ENCODE measurements around the gene IGF1R. TPM values are rescaled to one million over a fixed set of nuclear protein-coding genes. Genes with fewer than 3 reads are reported as not detected.

IGF1R gene
- total RNA-seq, 1 donor from 2014 or later, result 62.7 TPM

GRCh38 chr15:98731712-98732450 is 83.5 kb downstream of the IGF1R start:
- no peaks in the 10 kb centered on the region for H3K27me3 ChIP-seq (ENCODE audit: control insufficient read depth, insufficient read depth, low read length)
- no peak for TF ChIP-seq CTCF (IDR thresholded peaks at IDR 0.05; ENCODE audit: insufficient read depth, low read length, poor library complexity, severe bottlenecking)
- no peak for DNase-seq (ENCODE audit: low read depth)
- H3K36me3 ChIP-seq (ENCODE audit: control insufficient read depth, insufficient read depth, low read length), result no peaks in the 10 kb centered on the region
- H3K4me3 ChIP-seq (ENCODE audit: low read depth, low read length), result no peak overlapping the region

DNA sequence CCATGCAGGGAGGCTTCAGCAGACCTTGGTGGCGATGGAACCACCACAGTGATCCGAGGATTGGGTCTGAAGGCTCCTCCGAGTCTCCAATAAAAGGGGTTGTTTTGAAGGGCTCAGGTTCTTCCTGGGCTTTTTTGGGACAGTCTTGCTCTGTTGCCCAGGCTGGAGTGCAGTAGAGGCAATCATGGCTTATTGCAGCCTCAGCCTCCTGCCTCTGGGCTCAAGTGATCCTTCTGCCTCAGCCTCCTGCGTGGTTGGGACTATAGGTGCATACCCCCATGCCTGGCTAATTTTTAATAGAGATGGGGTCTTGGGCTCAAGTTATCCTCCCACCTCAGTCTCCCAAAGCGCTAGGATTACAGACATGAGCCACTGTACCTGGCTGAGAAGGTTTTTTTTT is 84.8 kb downstream of the IGF1R start:
- no peak for TF ChIP-seq CTCF (IDR thresholded peaks at IDR 0.05; ENCODE audit: insufficient read depth, low read length, poor library complexity, severe bottlenecking)
- H3K27me3 ChIP-seq (ENCODE audit: control insufficient read depth, insufficient read depth, low read length), result no peaks in the 10 kb centered on the region
- H3K4me3 ChIP-seq (ENCODE audit: low read depth, low read length), result no peak overlapping the region
- DNase-seq (ENCODE audit: low read depth), result no peak
- no peaks in the 10 kb centered on the region for H3K36me3 ChIP-seq (ENCODE audit: control insufficient read depth, insufficient read depth, low read length)

- Histone ChIP-seq H3K4me3 (ENCODE audit: low read depth, low read length) (no peak overlapping the region), H3K36me3 (ENCODE audit: control insufficient read depth, insufficient read depth, low read length) (no peaks in the 10 kb centered on the region), H3K27me3 (ENCODE audit: control insufficient read depth, insufficient read depth, low read length) (no peaks in the 10 kb centered on the region)
- DNase-seq (ENCODE audit: low read depth), result peak; percentile 59
- TF ChIP-seq CTCF (IDR thresholded peaks at IDR 0.05; ENCODE audit: insufficient read depth, low read length, poor library complexity, severe bottlenecking), result no peak
These were observed 86.3 kb downstream of the IGF1R start for GRCh38 chr15:98734466-98735199.

DNA sequence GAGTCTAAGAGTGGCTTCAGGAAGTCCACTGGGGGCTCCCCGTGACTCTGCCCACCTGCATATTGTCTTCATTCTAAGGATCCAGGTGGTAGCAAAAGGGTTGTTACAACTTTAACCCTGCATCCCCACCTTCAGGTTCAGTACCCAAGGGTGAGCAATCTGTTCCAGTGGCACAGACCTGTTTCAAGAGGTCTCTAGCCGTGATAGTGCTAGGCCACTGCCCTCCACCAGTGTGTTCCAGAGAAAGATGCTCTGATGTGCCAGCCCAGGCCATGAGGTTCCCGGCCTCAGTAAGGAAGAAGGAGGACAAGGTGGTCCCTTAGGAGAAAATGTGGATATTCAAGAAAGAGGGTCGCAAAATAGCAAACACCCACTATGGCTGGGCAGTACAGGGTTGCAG is 87.0 kb downstream of the IGF1R start:
- Histone ChIP-seq H3K27me3 (ENCODE audit: control insufficient read depth, insufficient read depth, low read length) (no peaks in the 10 kb centered on the region), H3K36me3 (ENCODE audit: control insufficient read depth, insufficient read depth, low read length) (no peaks in the 10 kb centered on the region), H3K4me3 (ENCODE audit: low read depth, low read length) (no peak overlapping the region)
- DNase-seq (ENCODE audit: low read depth), result no peak
- no peak for TF ChIP-seq CTCF (IDR thresholded peaks at IDR 0.05; ENCODE audit: insufficient read depth, low read length, poor library complexity, severe bottlenecking)

DNA sequence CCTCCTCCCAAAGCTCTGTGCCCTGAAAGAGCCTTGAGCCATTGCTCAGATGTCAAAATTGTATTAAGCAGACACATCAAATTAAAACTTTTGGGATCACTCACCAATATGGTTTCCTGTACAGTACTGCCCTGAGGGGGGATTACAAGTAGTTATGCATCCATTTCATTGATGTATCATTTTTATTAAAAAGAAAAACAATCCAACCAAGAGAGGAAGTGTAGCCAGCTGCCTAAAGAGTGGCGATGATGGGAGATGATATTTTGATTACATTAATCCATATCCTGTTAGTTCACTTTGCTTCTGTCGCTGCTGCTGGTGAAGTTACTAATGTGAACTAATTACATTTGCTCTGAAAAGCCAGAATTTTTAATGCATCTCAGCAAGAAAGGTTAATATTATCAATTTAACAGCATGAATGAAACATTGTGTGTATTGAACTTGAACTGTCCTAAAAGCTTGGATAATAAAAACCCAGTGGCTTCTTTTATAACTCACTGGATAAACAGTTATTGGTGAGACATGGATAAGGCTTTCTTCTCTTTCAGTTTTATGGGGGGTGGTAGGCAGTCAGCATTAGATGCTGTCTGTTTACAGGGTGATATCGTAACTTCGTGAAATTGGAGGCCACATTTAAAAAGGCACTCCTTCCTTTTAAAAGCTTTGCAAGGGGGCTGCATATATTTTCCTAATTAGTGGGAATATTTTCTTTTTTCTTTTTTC is 87.7 kb downstream of the IGF1R start:
- no peak overlapping the region for H3K4me3 ChIP-seq (ENCODE audit: low read depth, low read length)
- H3K36me3 ChIP-seq (ENCODE audit: control insufficient read depth, insufficient read depth, low read length), result no peaks in the 10 kb centered on the region
- no peak for TF ChIP-seq CTCF (IDR thresholded peaks at IDR 0.05; ENCODE audit: insufficient read depth, low read length, poor library complexity, severe bottlenecking)
- no peak for DNase-seq (ENCODE audit: low read depth)
- H3K27me3 ChIP-seq (ENCODE audit: control insufficient read depth, insufficient read depth, low read length), result no peaks in the 10 kb centered on the region
